ENCODE measurements around the gene EXT2. TPM values are rescaled to one million over a fixed set of nuclear protein-coding genes. Genes with fewer than 3 reads are reported as not detected.

Gene EXT2
- total RNA-seq, 1 donor from 2014 or later, result 53.7 TPM

DNA sequence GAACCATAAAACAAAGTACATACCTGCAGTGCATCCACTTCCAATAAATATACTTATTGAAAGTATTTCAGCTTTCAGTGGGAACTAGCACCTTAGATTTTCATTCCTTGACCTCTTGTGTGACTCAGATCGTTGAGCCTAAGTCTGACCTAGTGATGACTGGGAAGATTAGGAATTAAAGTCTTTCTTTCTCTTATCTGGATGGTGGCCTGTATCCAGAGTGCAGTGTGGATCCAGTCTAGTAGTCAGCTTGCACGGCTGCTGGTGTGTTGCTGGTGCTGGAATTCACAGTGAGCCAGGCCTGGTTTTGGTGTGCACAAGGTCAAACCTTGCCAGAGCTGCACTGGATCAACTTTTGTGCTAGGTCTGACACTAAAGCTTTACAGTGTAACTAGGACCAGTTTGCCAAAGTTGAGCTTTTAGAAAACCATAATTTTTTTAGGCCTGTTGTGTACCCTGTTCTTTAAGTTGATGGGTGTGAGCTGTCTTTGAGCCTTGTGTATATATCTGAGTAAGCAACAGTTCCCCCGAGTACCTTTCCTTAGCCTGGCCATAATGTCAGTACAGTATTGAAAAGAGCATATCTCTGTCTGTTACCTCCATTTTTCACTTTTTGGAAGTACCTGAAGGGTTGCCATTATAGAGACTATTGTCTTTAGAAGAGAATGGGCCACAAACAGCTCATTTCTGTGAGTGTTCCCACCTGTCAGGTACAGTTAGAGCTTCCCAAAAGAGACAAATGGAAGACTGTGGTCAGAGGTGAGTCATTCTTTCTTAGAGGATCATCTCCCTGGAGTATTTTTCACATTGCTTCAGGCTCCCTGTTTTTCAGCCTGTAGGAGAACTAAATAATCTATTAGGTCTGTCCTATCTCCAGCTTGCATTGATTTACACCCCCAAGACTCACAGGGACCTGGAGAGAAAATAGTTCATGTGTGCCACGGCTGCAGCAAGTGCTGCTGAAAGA, 124.6 kb downstream of the EXT2 start:
- ATAC-seq (no peak), DNase-seq (no peak)
- H3K9me3 ChIP-seq, result no peaks in the 10 kb centered on the region
- intact Hi-C loops (cut with DNase I), result no loop called here
- TF ChIP-seq, protein P1, sequence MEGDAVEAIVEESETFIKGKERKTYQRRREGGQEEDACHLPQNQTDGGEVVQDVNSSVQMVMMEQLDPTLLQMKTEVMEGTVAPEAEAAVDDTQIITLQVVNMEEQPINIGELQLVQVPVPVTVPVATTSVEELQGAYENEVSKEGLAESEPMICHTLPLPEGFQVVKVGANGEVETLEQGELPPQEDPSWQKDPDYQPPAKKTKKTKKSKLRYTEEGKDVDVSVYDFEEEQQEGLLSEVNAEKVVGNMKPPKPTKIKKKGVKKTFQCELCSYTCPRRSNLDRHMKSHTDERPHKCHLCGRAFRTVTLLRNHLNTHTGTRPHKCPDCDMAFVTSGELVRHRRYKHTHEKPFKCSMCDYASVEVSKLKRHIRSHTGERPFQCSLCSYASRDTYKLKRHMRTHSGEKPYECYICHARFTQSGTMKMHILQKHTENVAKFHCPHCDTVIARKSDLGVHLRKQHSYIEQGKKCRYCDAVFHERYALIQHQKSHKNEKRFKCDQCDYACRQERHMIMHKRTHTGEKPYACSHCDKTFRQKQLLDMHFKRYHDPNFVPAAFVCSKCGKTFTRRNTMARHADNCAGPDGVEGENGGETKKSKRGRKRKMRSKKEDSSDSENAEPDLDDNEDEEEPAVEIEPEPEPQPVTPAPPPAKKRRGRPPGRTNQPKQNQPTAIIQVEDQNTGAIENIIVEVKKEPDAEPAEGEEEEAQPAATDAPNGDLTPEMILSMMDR (IDR thresholded peaks at IDR 0.05), result no peak
- no peaks in the 10 kb centered on the region for H3K27me3 ChIP-seq (ENCODE audit: low read depth)
- no peaks in the 10 kb centered on the region for H3K4me1 ChIP-seq
- no peak overlapping the region for H3K4me3 ChIP-seq
- H3K36me3 ChIP-seq, result no peaks in the 10 kb centered on the region
- H3K27ac ChIP-seq, result no peak overlapping the region

DNA sequence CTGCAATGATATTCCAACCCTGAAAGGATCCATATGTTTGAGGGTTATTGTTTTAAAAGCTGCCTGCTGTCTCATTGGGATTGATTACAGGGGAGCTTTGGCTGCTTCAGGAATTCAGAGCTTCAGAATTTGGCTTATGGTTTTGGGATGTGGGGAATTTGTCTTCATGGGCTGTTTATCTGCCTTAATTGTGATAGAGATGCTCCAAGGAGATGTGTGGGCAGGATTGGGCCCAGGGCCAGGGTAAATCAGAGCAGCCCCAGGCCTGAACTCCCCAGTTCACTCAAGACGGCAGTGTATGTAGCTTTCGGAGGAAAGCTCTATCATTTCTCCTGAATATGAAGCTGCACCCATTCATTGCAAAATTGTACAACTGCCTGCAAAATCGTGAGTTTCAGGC, 126.0 kb downstream of the EXT2 start:
- Histone ChIP-seq H3K4me3 (no peak overlapping the region), H3K9me3 (no peaks in the 10 kb centered on the region), H3K27ac (no peak overlapping the region), H3K4me1 (no peaks in the 10 kb centered on the region), H3K27me3 (ENCODE audit: low read depth) (no peaks in the 10 kb centered on the region), H3K36me3 (no peaks in the 10 kb centered on the region)
- TF ChIP-seq, protein P1 (IDR thresholded peaks at IDR 0.05), result no peak
- ATAC-seq, result no peak
- intact Hi-C loops (cut with DNase I), result no loop called here
- no peak for DNase-seq

DNA sequence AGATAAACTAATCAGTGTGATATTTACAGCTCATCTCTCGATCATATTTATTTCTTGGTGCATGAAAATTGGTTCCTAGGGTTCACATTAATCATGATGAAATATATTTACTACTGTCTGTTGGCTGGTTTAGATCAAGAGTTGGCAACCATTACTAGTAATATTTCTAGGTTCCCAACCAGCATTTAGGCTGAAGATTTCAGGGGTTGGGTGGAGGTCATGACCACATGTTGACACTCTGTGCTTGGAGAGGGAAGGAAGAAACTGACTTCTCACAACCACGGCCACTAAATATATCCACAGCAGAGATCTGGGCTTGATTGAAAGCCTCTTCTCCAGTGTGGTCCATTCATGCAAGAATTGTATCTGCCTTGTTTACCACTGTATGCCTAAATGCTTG, 126.5 kb downstream of the EXT2 start:
- H3K27me3 ChIP-seq (ENCODE audit: low read depth), result no peaks in the 10 kb centered on the region
- TF ChIP-seq, protein P1 (IDR thresholded peaks at IDR 0.05), result no peak
- no peaks in the 10 kb centered on the region for H3K4me1 ChIP-seq
- intact Hi-C loops (cut with DNase I), result no loop called here
- no peak overlapping the region for H3K27ac ChIP-seq
- DNase-seq (no peak), ATAC-seq (no peak)
- H3K4me3 ChIP-seq, result no peak overlapping the region
- H3K36me3 ChIP-seq, result no peaks in the 10 kb centered on the region
- H3K9me3 ChIP-seq, result no peaks in the 10 kb centered on the region

DNA sequence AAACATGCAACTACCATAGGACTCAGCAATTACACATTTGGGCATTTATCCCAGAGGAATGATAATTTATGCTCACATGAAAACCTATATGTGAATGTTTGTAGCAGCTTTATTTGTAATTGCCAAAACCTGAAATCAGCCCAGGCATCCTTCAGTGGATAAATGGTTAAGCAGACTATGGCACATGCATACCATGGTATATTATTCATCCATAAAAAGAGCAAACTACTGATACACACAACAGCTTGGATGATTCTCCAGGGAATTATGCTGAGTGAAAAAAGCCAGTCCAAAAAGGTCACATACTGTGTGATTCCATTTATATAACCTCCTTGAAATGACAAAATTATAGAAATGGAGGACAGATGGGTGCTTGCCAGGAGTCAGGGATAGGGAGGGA, 127.8 kb downstream of the EXT2 start:
- no peaks in the 10 kb centered on the region for H3K27me3 ChIP-seq (ENCODE audit: low read depth)
- no peaks in the 10 kb centered on the region for H3K4me1 ChIP-seq
- no peak overlapping the region for H3K27ac ChIP-seq
- TF ChIP-seq, protein P1 (IDR thresholded peaks at IDR 0.05), result no peak
- no peaks in the 10 kb centered on the region for H3K36me3 ChIP-seq
- ATAC-seq (no peak), DNase-seq (no peak)
- no peaks in the 10 kb centered on the region for H3K9me3 ChIP-seq
- intact Hi-C loops (cut with DNase I), result no loop called here
- no peak overlapping the region for H3K4me3 ChIP-seq

DNA sequence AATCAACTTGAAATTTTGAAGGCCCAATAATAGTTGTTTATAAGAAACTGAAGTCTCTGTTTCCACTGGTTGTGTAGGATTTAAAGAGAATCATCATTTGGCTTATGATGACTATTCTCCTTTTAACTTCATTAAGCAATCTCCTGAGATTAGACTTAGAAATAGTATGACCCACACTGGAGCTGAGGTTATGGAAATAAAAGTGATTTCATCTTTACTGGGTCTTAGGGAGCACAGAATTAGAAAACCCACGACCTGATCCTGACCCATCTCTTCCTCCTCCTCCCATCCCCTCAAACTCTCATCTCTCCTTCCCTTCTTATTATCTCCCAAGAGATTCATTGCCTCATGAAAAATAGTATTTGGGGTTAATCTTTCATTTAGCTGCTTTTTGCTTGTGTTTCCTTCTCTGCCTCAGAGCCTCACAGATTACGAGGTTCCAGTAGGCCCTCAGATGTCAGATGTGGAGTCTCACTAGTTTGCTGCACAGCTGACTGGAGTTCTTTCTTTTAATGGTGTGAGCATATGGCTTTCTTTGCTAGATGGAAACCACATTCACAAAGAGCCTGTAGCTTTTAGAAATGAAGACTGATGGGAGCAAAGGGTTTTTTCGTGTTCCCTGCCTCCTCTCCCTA, 129.5 kb downstream of the EXT2 start:
- Histone ChIP-seq H3K4me3 (no peak overlapping the region), H3K27ac (no peak overlapping the region), H3K9me3 (no peaks in the 10 kb centered on the region), H3K27me3 (ENCODE audit: low read depth) (no peaks in the 10 kb centered on the region), H3K36me3 (no peaks in the 10 kb centered on the region), H3K4me1 (no peaks in the 10 kb centered on the region)
- DNase-seq (no peak), ATAC-seq (no peak)
- intact Hi-C loops (cut with DNase I), result no loop called here
- TF ChIP-seq, protein P1 (IDR thresholded peaks at IDR 0.05), result no peak

All from lower lobe of right lung (tissue), 2 donors.